Measurements from ENCODE around the gene PEX11G.

The PEX11G gene

GRCh38 chr19:7478173-7478842 is 10.5 kb downstream of the PEX11G start:
- Histone ChIP-seq H3K36me3 (ENCODE audit: insufficient read depth) (no peaks in the 10 kb centered on the region), H3K79me2 (ENCODE audit: insufficient read depth, low read depth) (no peaks in the 10 kb centered on the region), H3K27ac (no peak overlapping the region), H2AFZ (ENCODE audit: low read depth) (no peak overlapping the region), H3K4me1 (ENCODE audit: low read depth, poor library complexity, severe bottlenecking) (no peaks in the 10 kb centered on the region), H3K9ac (no peak overlapping the region), H3K27me3 (ENCODE audit: insufficient read depth, low read depth) (peaks cover 3% of the 10 kb centered on the region; the same call in 1 of the 2 replicates), H3K4me3 (IDR thresholded peaks at IDR 0.05; ENCODE audit: insufficient read depth, low read depth, low read length) (no peak overlapping the region), H3K4me2 (no peak overlapping the region), H4K20me1 (ENCODE audit: insufficient read depth) (no peaks in the 10 kb centered on the region)
- no peak for TF ChIP-seq CTCF (conservative IDR thresholded peaks at IDR 0.05; ENCODE audit: low read depth, low read length)

DNA sequence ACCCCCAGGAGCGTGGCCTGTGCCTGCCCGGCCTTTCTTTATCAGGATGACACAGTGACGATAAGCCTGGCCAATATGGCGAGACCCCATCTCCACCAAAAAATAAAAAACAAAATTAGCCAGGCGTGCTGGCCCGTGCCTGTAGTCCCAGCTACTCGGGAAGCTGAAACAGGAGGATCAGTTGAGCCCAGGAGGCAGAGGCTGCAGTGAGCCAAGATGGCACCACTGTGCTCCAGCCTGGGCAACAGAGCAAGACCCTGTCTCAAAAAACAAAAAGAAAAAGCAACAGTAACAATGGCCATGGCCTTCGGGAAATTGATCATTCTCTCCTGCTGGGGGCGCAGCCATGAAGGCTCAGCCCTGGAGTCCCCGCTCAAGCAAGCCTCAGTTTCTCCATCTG is 11.1 kb downstream of the PEX11G start:
- Histone ChIP-seq H3K27ac (no peak overlapping the region), H3K4me2 (no peak overlapping the region), H4K20me1 (ENCODE audit: insufficient read depth) (no peaks in the 10 kb centered on the region), H3K79me2 (ENCODE audit: insufficient read depth, low read depth) (no peaks in the 10 kb centered on the region), H3K27me3 (ENCODE audit: insufficient read depth, low read depth) (peaks cover 3% of the 10 kb centered on the region; the same call in 1 of the 2 replicates), H3K36me3 (ENCODE audit: insufficient read depth) (no peaks in the 10 kb centered on the region), H3K4me1 (ENCODE audit: low read depth, poor library complexity, severe bottlenecking) (no peaks in the 10 kb centered on the region), H2AFZ (ENCODE audit: low read depth) (no peak overlapping the region), H3K9ac (no peak overlapping the region), H3K4me3 (IDR thresholded peaks at IDR 0.05; ENCODE audit: insufficient read depth, low read depth, low read length) (no peak overlapping the region)
- no peak for TF ChIP-seq CTCF (conservative IDR thresholded peaks at IDR 0.05; ENCODE audit: low read depth, low read length)

DNA sequence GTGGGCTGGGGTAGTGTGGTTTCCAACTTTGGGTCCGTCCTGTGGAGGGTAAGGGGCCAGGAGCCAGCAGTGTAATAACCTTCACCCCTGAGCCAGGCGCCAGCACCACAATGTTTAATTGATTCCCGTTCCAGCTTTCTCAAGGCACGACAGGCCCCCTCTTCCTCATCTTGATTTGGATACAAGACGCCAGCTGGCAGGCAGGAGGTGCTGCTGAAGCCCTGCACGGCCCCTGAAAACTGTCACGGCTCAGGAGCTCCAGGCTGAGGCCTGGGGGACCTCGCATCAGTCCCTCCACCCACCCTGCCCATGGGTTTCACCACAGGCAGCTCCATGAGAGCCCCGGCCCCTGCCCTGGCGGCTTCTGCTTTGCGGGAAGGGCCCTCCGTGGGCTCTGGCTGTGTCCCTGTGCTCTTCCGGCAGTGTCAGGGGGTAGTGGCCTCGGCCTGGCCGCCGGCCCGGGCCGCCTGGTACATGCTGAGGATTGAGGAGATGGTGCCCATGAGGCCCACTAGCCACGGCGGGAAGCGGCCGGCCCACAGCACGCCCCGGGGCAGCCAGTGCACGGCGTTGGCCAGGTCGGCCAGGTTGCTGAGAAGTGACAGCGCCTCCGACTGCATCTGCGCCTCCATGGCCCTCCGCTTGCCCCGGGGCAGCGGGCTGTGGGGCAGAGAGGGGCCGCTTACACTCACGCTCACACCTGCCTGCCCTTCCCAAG is 11.9 kb downstream of the PEX11G start:
- H3K27me3 ChIP-seq (ENCODE audit: insufficient read depth, low read depth) = no peaks in the 10 kb centered on the region
- no peak overlapping the region for H2AFZ ChIP-seq (ENCODE audit: low read depth)
- TF ChIP-seq CTCF (conservative IDR thresholded peaks at IDR 0.05; ENCODE audit: low read depth, low read length) = no peak
- H3K79me2 ChIP-seq (ENCODE audit: insufficient read depth, low read depth) = no peaks in the 10 kb centered on the region
- no peak overlapping the region for H3K27ac ChIP-seq
- H3K4me3 ChIP-seq (IDR thresholded peaks at IDR 0.05; ENCODE audit: insufficient read depth, low read depth, low read length) = no peak overlapping the region
- H3K36me3 ChIP-seq (ENCODE audit: insufficient read depth) = no peaks in the 10 kb centered on the region
- H3K9ac ChIP-seq = no peak overlapping the region
- H3K4me2 ChIP-seq = no peak overlapping the region
- H4K20me1 ChIP-seq (ENCODE audit: insufficient read depth) = no peaks in the 10 kb centered on the region
- H3K4me1 ChIP-seq (ENCODE audit: low read depth, poor library complexity, severe bottlenecking) = no peaks in the 10 kb centered on the region

DNA sequence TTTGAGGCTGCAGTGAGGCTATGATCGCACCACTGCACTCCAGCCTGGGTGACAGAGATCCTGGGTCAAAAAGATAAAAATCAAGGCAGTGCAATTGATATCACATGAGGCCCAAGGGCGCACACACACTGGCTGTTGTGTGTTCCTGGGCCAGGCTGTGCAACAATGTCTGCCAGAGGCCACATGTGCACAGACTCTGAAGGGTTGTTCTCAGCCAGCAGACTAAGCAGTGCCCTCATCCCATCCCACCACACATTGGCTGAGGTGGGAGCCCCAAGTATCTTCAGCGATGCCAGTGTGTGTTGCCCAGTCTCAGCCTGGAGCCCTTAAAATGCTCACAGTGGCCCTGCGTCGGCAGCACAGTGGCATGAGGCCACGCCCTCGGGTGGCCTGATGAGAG is 12.6 kb downstream of the PEX11G start:
- TF ChIP-seq CTCF (conservative IDR thresholded peaks at IDR 0.05; ENCODE audit: low read depth, low read length) = no peak
- no peak overlapping the region for H2AFZ ChIP-seq (ENCODE audit: low read depth)
- H3K4me2 ChIP-seq = no peak overlapping the region
- no peaks in the 10 kb centered on the region for H3K27me3 ChIP-seq (ENCODE audit: insufficient read depth, low read depth)
- no peaks in the 10 kb centered on the region for H3K4me1 ChIP-seq (ENCODE audit: low read depth, poor library complexity, severe bottlenecking)
- H3K4me3 ChIP-seq (IDR thresholded peaks at IDR 0.05; ENCODE audit: insufficient read depth, low read depth, low read length) = no peak overlapping the region
- no peak overlapping the region for H3K27ac ChIP-seq
- no peak overlapping the region for H3K9ac ChIP-seq
- H3K79me2 ChIP-seq (ENCODE audit: insufficient read depth, low read depth) = no peaks in the 10 kb centered on the region
- H3K36me3 ChIP-seq (ENCODE audit: insufficient read depth) = no peaks in the 10 kb centered on the region
- H4K20me1 ChIP-seq (ENCODE audit: insufficient read depth) = no peaks in the 10 kb centered on the region

Measured in KMS-11 (cell line).